GM19239 (cell line): ENCODE measurements around the gene PPARG.
"Not testable (repeated sequence)": the region's sequence is repeated elsewhere in the genome, so short reads cannot be mapped to it uniquely, and the experiment has no call there.

Source experiments
- DNase-seq: peaks from one replicate; pipeline ENCODE4 v3.0.0; 2011; ENCODE audit warnings: low spot score; ENCODE audit not compliant: insufficient read length
- FAIRE-seq: peaks from 2 replicates; lab custom pipeline; 2011; peaks lifted over from hg19 to GRCh38; lab: Jason Lieb, UNC

Gene PPARG

DNA sequence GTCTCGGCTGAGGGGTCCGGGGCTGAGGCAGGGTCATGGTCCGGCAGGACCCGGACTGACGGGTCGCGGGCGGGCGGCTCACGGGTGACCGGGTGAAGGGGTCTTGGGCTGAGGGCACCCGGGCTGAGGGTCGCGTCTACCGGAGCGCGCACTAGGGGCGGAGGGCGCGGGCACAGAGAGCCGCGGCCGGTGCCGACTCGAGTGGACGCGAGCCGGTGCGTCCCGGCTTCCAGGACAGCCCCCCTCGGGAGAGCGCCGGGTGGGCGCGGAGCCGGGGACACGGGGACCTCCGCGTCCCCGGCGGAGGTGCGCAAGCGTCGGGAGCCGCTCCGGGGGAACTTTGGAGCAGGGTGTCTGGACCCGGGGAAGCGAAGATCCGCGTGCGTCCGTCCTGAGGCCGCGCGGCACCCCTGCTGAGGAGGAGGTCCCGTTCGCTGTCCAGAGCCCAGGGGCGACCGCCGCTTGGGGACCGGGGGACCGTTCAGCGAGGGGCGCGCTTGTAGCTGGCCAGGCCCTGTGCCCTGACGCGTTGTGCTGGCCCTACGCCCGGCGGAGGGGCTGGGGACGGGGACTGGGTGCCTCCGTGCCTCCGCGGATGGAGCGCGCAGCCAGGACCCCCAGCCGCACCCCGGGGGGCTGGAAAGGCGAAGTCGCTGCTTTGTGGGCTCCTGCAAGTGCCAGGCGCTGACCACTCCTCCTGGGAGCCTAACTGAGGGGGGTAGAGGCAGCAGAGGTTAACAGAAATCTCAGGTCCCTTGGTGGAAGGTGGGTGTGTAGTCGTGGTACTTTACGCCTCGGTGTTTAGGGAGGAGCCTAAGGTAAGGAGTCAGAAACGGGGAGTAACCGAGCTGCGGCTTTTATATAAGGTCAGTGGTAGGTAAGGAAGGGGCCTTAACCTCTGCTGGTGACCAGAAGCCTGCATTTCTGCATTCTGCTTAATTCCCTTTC lies at the start of gene PPARG:
Gene PPARG, plus strand, starts transcription at position 889 of the 948 bp plus-strand sequence. CDS start 90,642 bp downstream, outside the sequence.
- no peak for DNase-seq
- no peak for FAIRE-seq

DNA sequence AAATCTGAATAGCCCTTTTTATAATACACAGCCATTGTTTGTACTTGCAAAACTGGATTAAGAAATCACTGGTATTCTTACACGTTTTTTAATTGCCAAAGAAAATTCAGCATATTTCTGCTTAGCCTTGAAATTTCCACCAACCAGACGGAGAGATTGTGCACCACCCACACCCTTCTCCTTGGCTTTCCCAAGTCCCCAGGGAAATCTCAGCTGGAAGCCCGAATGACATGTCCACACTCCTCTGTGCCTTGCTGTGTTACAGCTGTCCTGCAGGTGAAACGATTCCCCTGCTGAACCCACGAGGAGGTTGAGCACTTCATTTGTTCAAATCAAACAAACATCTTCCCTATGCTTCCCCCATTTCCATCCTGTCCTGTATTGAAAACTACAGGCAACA lies 49.6 kb upstream of the PPARG start:
- FAIRE-seq (no peak), DNase-seq (no peak)

DNA sequence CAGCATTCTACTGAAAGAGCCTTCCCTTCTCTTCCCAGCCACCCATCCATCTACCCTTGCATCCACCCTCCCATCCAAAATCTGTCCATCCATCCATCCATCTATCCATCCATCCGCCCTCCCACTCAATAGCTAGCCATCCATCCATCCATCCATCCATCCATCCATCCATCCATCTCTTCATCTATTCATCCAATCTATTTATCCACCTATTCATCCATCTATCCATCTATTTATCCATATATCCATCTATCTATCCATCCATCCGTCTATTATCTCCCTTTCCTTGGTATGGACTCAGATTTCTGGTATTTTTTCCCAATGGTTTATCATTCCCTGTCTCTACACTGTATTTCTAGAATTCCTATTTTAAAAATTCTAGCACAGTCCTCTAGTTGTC lies 46.1 kb upstream of the PPARG start:
- DNase-seq (no peak), FAIRE-seq (no peak)

GRCh38 chr3:12246497-12247163 lies 42.2 kb upstream of the PPARG start:
- no peak for DNase-seq
- no peak for FAIRE-seq

GRCh38 chr3:12247411-12247810 lies 41.5 kb upstream of the PPARG start:
- no peak for FAIRE-seq
- no peak for DNase-seq

- no peak for FAIRE-seq
- no peak for DNase-seq
These were observed 39.4 kb upstream of the PPARG start for GRCh38 chr3:12249519-12249918.

DNA sequence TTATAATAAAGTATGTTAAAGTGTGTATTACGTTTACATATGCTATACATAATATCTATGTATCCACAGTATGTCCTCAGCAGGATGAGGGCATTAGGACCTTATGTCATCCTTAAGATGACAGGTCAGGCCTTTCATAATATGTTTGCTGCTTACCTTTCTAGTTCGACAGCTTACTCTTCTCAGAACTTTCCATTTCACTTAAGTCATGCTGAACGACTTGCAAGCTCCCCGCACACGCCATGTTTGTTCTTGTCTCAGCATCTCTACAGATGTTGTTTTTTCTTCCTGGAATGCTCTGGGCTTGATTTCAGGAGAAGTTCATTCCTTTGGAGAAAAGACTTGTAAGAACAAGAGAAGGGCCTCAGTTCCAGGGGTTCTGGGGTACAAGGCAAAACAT lies 36.0 kb upstream of the PPARG start:
- DNase-seq (no peak), FAIRE-seq (no peak)

DNA sequence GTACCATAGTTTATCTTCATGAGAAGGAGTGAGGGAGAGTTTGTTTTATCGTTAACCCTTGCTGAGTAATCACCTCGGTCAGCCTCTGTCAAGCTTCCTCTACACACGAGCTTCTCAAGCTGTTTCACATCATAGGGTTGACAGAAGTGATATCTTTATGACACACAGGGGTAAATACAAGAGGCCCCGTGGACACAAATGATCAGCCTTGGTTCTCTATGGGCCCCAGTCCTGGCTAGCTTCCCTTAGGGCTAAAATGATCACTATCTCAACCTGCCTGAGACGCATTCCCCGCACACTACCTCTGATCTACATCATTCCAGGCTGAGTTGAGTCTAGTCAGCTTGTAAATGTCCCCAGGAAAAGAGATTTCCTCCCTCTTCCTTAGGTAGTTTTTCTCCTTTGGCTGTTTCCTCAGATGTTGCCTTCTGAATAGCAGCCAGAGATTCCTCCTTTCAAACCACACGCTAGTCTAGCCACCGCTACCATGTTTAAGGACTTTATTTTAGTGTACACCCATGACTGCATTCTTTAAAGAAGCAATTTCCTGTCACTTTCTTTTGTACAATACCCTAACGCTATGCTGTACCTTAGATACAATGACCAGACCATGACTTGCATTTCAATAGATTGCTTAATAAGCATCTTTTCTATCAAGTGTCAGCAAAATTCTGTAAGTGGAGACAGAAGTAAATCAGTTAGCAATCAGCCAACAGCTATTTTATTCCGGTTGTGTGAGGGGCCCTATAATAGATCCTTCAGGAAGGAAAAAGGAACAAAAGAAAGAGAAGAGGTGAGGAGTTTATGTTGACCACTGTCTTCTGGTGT lies 35.1 kb upstream of the PPARG start:
- FAIRE-seq: peak; percentile 18
- DNase-seq: no peak

GRCh38 chr3:12255393-12255792 lies 33.5 kb upstream of the PPARG start:
- no peak for FAIRE-seq
- no peak for DNase-seq

GRCh38 chr3:12258911-12259310 lies 30.0 kb upstream of the PPARG start:
- DNase-seq (no peak), FAIRE-seq (no peak)

GRCh38 chr3:12262173-12262572 lies 26.7 kb upstream of the PPARG start:
- FAIRE-seq: not testable (repeated sequence)

GRCh38 chr3:12265508-12265907 lies 23.4 kb upstream of the PPARG start:
- no peak for FAIRE-seq
- no peak for DNase-seq

More at GRCh38 chr3:12262173-12262572, 26.7 kb upstream of the PPARG start:
- not testable (repeated sequence) for DNase-seq

- no peak for FAIRE-seq
- DNase-seq: no peak
These were observed 22.8 kb upstream of the PPARG start for GRCh38 chr3:12266038-12266437.

DNA sequence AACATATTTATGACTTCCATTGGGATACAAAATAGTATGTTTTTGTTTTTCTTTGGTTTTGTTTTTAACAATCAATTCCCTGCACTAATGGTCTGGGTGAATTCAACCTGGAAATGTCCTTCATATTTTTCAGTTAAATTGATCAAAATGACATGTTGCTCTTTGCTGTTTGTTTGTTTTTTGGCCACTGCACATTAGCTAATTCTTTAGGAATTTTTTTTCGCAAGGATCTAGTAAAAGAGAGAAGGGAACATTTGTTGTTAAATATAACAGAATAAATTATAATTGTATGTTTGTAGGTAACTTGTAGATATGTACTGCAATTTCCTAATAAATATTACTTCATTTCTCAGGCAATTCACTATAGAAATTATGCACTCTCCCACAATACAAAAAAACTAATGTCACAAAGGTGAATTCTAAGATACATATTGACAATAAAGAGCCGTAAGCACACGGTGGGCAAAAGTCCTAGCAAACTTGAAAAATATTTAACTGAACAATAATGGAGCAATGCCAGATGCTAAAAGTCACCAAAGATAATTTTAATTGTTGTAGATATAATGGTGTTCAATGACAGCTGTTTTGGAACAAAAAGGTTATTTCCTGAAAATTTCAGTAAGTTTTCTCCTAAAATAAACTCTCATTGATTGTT lies 21.4 kb upstream of the PPARG start:
- DNase-seq (no peak), FAIRE-seq (no peak)

- FAIRE-seq (no peak), DNase-seq (no peak)
These were observed 20.7 kb upstream of the PPARG start for GRCh38 chr3:12268049-12268735.

DNA sequence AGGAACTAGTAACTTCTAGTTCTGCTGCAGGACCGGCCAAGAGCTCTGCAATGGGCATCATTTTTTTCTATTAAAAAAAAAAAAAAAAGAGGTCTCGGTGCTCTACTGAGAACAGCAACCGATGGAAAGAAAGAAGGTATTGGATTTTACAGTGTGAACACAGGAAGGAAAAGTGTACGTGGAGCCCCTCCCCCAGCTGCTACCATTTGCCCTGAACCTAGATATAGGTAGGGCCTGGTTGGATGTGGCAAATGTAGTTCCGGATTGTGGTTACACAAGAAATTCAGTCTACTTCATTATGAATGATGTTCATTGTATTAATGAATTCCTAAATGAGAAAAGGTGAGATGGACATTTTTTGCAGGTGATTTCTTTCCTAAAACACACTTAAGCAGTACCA lies 17.9 kb upstream of the PPARG start:
- FAIRE-seq: no peak
- no peak for DNase-seq

DNA sequence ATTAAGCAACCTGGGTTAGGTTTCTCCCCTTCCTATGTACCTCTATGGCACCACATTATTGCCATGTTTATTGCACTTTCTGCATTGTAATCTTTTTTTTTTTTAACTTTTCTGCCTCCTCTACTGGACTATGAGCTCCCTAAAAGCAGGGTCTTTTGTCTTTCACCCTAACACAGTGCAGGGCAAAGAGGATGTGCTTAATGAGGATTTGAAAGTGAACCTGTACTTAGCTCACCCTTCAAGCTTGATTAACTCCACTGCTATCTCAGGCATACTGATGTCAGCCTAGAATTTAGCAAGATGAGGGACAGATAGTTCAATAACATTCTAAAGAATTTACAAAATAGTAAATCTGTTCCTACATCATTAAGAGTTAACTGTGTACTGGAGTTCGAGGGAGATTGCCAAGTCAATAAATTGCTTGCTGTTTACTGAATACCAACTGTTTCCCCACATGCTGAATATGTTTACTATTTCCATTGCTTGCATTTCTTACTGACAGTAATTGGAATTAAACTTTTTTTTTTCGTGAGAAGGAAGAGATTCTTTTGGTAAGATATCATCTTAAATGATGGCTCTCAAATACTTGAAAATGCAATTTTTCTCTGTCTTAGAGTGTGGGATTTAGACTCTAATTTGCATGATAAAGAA lies 15.7 kb upstream of the PPARG start:
- FAIRE-seq: peak; percentile 64
- peak; percentile 58 for DNase-seq

DNA sequence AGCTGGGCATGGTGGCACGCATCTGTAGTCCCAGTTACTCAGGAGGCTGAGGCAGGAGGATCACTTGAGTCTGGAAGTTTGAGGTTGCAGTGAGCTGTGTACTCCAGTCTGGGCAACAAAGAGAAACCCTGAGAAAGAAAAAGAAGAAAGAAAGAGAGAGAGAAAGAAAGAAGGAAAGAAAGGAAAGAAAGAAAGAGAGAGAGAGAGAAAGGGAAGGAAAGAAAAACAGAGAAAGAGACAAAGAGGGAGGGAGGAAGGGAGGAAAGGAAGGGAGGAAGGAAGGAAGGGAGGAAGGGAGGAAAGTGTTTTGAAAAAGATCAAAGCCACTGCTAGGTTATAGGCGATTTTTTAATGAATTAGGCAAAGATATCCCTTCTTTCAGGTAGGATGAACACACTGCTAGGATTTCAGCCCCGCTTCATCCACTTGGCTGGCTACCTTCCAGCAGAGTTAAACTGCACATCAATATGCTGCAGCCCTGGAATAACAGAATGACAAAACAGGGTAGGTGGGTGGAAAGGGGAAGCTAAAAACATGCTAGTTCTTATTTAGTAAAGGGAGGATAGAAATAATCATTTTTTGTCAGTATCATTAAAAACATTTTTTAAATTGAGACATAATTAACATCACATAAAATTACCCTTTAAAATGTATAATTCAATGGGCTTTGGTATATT lies 12.8 kb upstream of the PPARG start:
- FAIRE-seq: no peak

More for the DNA sequence above, 12.8 kb upstream of the PPARG start:
- no peak for DNase-seq
